Vagina (tissue), 2 donors: Measurements from ENCODE around the gene SLC6A16. TPM values are rescaled to one million over a fixed set of nuclear protein-coding genes. Genes with fewer than 3 reads are reported as not detected.
"Not testable (repeated sequence)": the region's sequence is repeated elsewhere in the genome, so short reads cannot be mapped to it uniquely, and the experiment has no call there.

Experiments
- DNase-seq, 2 donors: peaks; one replicate each; pipeline ENCODE4 v3.0.0-alpha.2; 2017; ENCODE audit errors: extremely low spot score in 2 of 2
- H3K27ac ChIP-seq: fragments of 200-600 bp; sonication (generic); one replicate; pipeline ENCODE4 v1.5.1; 2019
- H3K27me3 ChIP-seq: fragments of 200-600 bp; sonication (generic); one replicate; pipeline ENCODE4 v1.5.1; 2019
- H3K36me3 ChIP-seq, 2 donors: fragments of 200-600 bp; sonication (generic); one replicate each; pipeline ENCODE4 v1.5.1; 2017 to 2019
- H3K4me1 ChIP-seq: fragments of 200-600 bp; sonication (generic); one replicate; pipeline ENCODE4 v1.5.1; 2019
- H3K4me3 ChIP-seq, 2 donors: fragments of 200-600 bp; sonication (generic); 1 replicate in 1 of 2; 2 replicates in 1 of 2; pipeline ENCODE4 v1.5.1; 2016 to 2019
- H3K9me3 ChIP-seq: fragments of 200-600 bp; sonication (generic); one replicate; pipeline ENCODE4 v1.5.1; 2019
- CTCF ChIP-seq, 3 experiments: fragments of 450-650 bp in 2 of 3; fragments of 200-600 bp in 1 of 3; sonication (generic) in 1 of 3; IDR thresholded peaks; one replicate each; pipeline ENCODE4 v1.5.1; 2017 to 2019; ENCODE audit warnings: antibody characterized with exemption in 3 of 3, mild to moderate bottlenecking in 2 of 3, moderate library complexity in 2 of 3
- POLR2A ChIP-seq, 2 donors: fragments of 450-650 bp; IDR thresholded peaks; one replicate each; pipeline ENCODE4 v1.6.1; 2017; ENCODE audit warnings: antibody characterized with exemption in 2 of 2, mild to moderate bottlenecking in 2 of 2, moderate library complexity in 2 of 2
- POLR2AphosphoS5 ChIP-seq, 2 donors: sonication (generic); formaldehyde crosslinking; IDR thresholded peaks; one replicate each; pipeline ENCODE4 v1.9.0; 2017; ENCODE audit warnings: antibody characterized with exemption in 2 of 2, mild to moderate bottlenecking in 2 of 2, low read depth in 1 of 2; ENCODE audit not compliant: insufficient read depth in 1 of 2
- intact Hi-C: fragments of 100-400 bp; cut with DNase I; formaldehyde crosslinking; loops from one replicate; pipeline ENCODE4 v1.15.1; 2023
- total RNA-seq: library from RNA; depleted of rRNA; stranded (reverse); fragments of >200 nt; gene quantifications from one replicate; pipeline ENCODE4 v1.2.3, GENCODE V29; 2016

SLC6A16 gene
- total RNA-seq, 1 donor from 2014 or later, result 2.5 TPM

DNA sequence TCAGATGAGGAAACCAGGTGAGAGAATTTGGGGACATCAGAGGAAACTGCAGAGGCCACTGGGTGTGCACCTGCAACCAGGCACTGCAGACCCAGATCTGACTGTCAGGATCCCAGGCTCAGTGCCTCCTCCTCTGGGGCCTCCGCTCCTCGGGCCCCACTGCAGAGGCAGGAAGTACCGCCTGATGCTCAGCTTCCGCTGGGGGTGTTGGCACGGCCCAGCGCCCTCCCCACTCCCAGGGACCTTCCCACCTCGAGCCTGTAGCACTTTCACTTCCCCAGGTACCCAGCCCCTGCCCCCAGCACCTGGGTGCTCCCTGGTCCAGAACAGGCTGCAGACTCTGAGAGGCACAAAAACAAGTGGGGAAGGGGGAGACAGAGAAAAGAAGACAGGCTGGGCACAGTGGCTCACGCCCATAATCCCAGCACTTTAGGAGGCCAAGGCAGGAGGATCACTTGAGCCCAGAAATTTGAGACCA is 8.9 kb upstream of the SLC6A16 start:
- TF ChIP-seq POLR2A (IDR thresholded peaks at IDR 0.05), result no peak
- no peak for TF ChIP-seq CTCF (IDR thresholded peaks at IDR 0.05)
- no peak for TF ChIP-seq POLR2AphosphoS5 (IDR thresholded peaks at IDR 0.05; ENCODE audit: insufficient read depth in 1 of 2, low read depth in 1 of 2)
- Histone ChIP-seq H3K4me3 (no peak overlapping the region), H3K27ac (no peak overlapping the region), H3K27me3 (no peaks in the 10 kb centered on the region), H3K36me3 (no peaks in the 10 kb centered on the region), H3K4me1 (peaks cover 15% of the 10 kb centered on the region), H3K9me3 (no peaks in the 10 kb centered on the region)
- peak in 1 of 2 donors; percentile 72 for DNase-seq
- intact Hi-C loops, result no loop called here

- H3K27me3 ChIP-seq, result no peaks in the 10 kb centered on the region
- H3K36me3 ChIP-seq, result no peaks in the 10 kb centered on the region
- H3K27ac ChIP-seq, result no peak overlapping the region
- intact Hi-C loops, result no loop called here
- H3K4me3 ChIP-seq, result no peak overlapping the region
- TF ChIP-seq CTCF (IDR thresholded peaks at IDR 0.05), result no peak
- no peak for TF ChIP-seq POLR2AphosphoS5 (IDR thresholded peaks at IDR 0.05; ENCODE audit: insufficient read depth in 1 of 2, low read depth in 1 of 2)
- no peak for TF ChIP-seq POLR2A (IDR thresholded peaks at IDR 0.05)
- peak in 1 of 2 donors; percentile 49 for DNase-seq
- no peaks in the 10 kb centered on the region for H3K9me3 ChIP-seq
- peaks cover 10% of the 10 kb centered on the region for H3K4me1 ChIP-seq
These were observed 8.4 kb upstream of the SLC6A16 start for GRCh38 chr19:49333418-49333805.

GRCh38 chr19:49332691-49333417 is 7.9 kb upstream of the SLC6A16 start:
- H3K4me1 ChIP-seq, H3K27me3 ChIP-seq, H3K36me3 ChIP-seq, intact Hi-C loops, H3K9me3 ChIP-seq, H3K4me3 ChIP-seq, H3K27ac ChIP-seq: not testable (repeated sequence)
- DNase-seq, result peak in 1 of 2 donors; percentile 52

GRCh38 chr19:49331616-49332055 is 6.6 kb upstream of the SLC6A16 start:
- TF ChIP-seq POLR2AphosphoS5 (IDR thresholded peaks at IDR 0.05; ENCODE audit: insufficient read depth in 1 of 2, low read depth in 1 of 2) (peak in 1 of 2 donors; percentile 22), CTCF (IDR thresholded peaks at IDR 0.05) (no peak)
- peak in 1 of 2 donors; percentile 49 for DNase-seq
- H3K4me1 ChIP-seq, result no peaks in the 10 kb centered on the region

GRCh38 chr19:49331187-49331586 is 6.2 kb upstream of the SLC6A16 start:
- H3K4me1 ChIP-seq, intact Hi-C loops, H3K9me3 ChIP-seq, DNase-seq, H3K4me3 ChIP-seq, H3K27ac ChIP-seq, H3K36me3 ChIP-seq, H3K27me3 ChIP-seq: not testable (repeated sequence)

More at GRCh38 chr19:49331616-49332055, 6.6 kb upstream of the SLC6A16 start:
- intact Hi-C loops, result no loop called here
- no peak overlapping the region for H3K4me3 ChIP-seq
- H3K9me3 ChIP-seq, result no peaks in the 10 kb centered on the region
- H3K36me3 ChIP-seq, result no peaks in the 10 kb centered on the region
- H3K27me3 ChIP-seq, result no peaks in the 10 kb centered on the region
- no peak overlapping the region for H3K27ac ChIP-seq

DNA sequence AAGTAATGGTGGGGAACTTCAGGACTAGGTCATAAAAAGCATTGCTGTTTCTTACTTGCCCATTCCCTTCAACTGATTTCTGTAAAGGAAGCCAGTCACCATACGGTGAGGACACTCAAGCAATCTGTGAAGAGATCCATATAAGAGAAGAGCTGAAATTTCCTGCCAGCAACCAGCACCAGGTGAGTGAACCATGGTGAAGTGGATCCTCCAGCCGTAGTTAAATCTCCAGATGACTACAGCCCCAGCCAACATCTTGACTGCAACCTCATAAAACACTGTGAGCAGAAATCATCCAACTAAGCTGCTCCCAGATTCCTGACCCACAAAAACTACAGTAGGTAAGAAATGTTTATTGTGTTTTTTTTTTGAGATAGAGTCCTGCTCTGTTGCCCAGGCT is 3.8 kb upstream of the SLC6A16 start:
- no peaks in the 10 kb centered on the region for H3K36me3 ChIP-seq
- H3K4me3 ChIP-seq, result no peak overlapping the region
- no peaks in the 10 kb centered on the region for H3K9me3 ChIP-seq
- no peak for TF ChIP-seq POLR2AphosphoS5 (IDR thresholded peaks at IDR 0.05; ENCODE audit: insufficient read depth in 1 of 2, low read depth in 1 of 2)
- no peak for TF ChIP-seq CTCF (IDR thresholded peaks at IDR 0.05)
- no peak for TF ChIP-seq POLR2A (IDR thresholded peaks at IDR 0.05)
- no peak overlapping the region for H3K27ac ChIP-seq
- intact Hi-C loops, result no loop called here
- DNase-seq, result no peak
- no peaks in the 10 kb centered on the region for H3K4me1 ChIP-seq
- H3K27me3 ChIP-seq, result no peaks in the 10 kb centered on the region
